ENCODE data around the gene CST2.
"Not testable (repeated sequence)": the region's sequence is repeated elsewhere in the genome, so short reads cannot be mapped to it uniquely, and the experiment has no call there.

CST2 gene

GRCh38 chr20:23823621-23824324 lies 2.8 kb downstream of the CST2 start:
- POLR2A ChIA-PET, result no interaction called here
- CTCF ChIA-PET, result no interaction called here
- no peak for DNase-seq (ENCODE audit: extremely low spot score)
- no peak for TF ChIP-seq CTBP1 (IDR thresholded peaks at IDR 0.05; ENCODE audit: borderline replicate concordance)
- TF ChIP-seq LEF1 (IDR thresholded peaks at IDR 0.05; ENCODE audit: borderline replicate concordance), result no peak

GRCh38 chr20:23823111-23823510 lies 3.4 kb downstream of the CST2 start:
- CTCF ChIA-PET, result no interaction called here

DNA sequence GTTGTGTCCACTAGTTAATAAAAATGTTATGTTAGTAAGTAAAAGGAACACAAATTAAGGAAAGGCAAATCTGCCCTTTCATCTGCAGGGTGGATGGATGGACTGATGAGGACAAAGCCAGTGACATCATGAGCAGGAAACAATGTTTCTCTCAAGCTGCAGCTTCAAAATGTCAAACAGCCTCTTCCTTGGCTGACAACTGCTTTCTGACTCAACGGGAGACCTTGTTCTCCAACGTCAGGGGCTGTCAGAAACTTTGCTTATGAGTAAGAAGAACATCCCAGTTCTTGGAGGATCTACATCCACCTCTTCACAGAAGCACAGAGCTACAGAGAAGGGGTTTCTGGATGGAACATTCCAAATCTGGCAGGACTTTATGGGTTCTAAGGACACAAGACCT lies 6.0 kb downstream of the CST2 start:
- no peak for DNase-seq (ENCODE audit: extremely low spot score)
- ChIA-PET CTCF (no interaction called here), POLR2A (no interaction called here)
- TF ChIP-seq FOXM1 (IDR thresholded peaks at IDR 0.05; ENCODE audit: borderline replicate concordance) (no peak), ARNT (IDR thresholded peaks at IDR 0.05) (no peak), SP1 (IDR thresholded peaks at IDR 0.05) (no peak), FOXA1 (IDR thresholded peaks at IDR 0.05) (no peak), PKNOX1 (IDR thresholded peaks at IDR 0.05) (no peak), ZNF384 (IDR thresholded peaks at IDR 0.05) (no peak), LEF1 (IDR thresholded peaks at IDR 0.05; ENCODE audit: borderline replicate concordance) (no peak), CTBP1 (IDR thresholded peaks at IDR 0.05; ENCODE audit: borderline replicate concordance) (no peak), NFRKB (IDR thresholded peaks at IDR 0.05) (no peak), ELF4 (IDR thresholded peaks at IDR 0.05) (no peak), FOXK2 (IDR thresholded peaks at IDR 0.05) (no peak), SUZ12 (IDR thresholded peaks at IDR 0.05) (no peak)

More at GRCh38 chr20:23823111-23823510, 3.4 kb downstream of the CST2 start:
- TF ChIP-seq ARNT (IDR thresholded peaks at IDR 0.05) (no peak), SUZ12 (IDR thresholded peaks at IDR 0.05) (no peak), L3MBTL2 (conservative IDR thresholded peaks at IDR 0.05) (no peak), PKNOX1 (IDR thresholded peaks at IDR 0.05) (no peak), FOXM1 (IDR thresholded peaks at IDR 0.05; ENCODE audit: borderline replicate concordance) (no peak), FOXK2 (IDR thresholded peaks at IDR 0.05) (no peak), ELF4 (IDR thresholded peaks at IDR 0.05) (no peak)
- POLR2A ChIA-PET, result no interaction called here
- DNase-seq (ENCODE audit: extremely low spot score), result no peak

- CTCF ChIA-PET; POLR2A ChIA-PET; DNase-seq (ENCODE audit: extremely low spot score): not testable (repeated sequence)
Measured at GRCh38 chr20:23811559-23811958, 15.0 kb downstream of the CST2 start.

GRCh38 chr20:23810349-23810748 lies 16.2 kb downstream of the CST2 start:
- CTCF ChIA-PET; POLR2A ChIA-PET; DNase-seq (ENCODE audit: extremely low spot score): not testable (repeated sequence)

DNA sequence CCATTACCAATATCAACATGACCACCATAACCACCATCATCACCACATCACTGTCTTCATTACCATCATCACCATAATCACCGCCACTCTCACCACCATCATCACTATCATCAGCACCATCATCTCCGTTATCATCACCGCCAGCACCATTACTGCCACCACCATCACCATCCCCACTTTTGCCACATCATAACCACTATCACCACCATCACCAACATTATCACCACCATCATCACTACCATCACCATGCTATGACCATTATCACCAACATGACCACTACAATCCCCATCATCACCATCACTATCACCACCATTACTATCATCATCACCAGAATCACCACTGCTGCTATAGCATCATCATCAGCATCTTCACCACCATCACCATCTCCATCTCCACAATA lies 25.7 kb downstream of the CST2 start:
- DNase-seq (ENCODE audit: extremely low spot score), result no peak
- TF ChIP-seq BHLHE40 (IDR thresholded peaks at IDR 0.05; ENCODE audit: borderline replicate concordance) (no peak), NFRKB (IDR thresholded peaks at IDR 0.05) (no peak), TARDBP (IDR thresholded peaks at IDR 0.05) (no peak), SP1 (IDR thresholded peaks at IDR 0.05) (no peak), ZNF384 (IDR thresholded peaks at IDR 0.05) (no peak), FOXA1 (IDR thresholded peaks at IDR 0.05) (no peak), ELF4 (IDR thresholded peaks at IDR 0.05) (no peak), FOXK2 (IDR thresholded peaks at IDR 0.05) (no peak), FOXM1 (IDR thresholded peaks at IDR 0.05; ENCODE audit: borderline replicate concordance) (no peak), HDGF (IDR thresholded peaks at IDR 0.05; ENCODE audit: borderline replicate concordance) (no peak)
- POLR2A ChIA-PET, result no interaction called here
- CTCF ChIA-PET, result no interaction called here

DNA sequence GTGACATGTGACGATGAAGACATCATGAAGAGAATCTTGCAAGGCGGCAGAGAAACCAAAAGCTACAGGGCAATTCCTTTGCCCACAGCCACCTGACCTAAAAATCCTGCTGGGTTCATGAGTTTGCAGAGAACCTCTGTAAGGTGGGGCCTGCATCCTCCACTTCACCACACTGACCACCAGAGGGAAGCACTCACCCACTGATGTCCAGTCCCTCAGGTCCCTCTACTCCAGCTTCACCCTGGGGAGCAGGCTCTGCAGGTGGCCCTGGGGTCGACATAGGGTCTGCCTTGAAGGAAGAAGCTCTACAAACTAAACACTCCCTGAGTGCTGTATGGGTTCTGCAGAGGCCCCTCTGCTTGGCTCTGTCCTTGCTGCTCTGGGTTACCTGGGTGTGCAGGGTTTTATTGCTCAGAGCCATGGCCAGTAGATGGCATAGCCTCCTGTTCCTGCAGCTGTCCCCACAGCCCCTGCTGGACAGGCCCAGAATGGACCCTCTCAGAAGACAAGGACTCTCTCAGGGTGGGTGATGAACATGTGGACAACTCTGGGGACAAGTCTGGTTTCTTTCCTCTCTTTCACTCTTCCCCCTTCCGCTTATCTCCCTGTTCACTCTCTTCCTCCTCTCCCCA lies 27.2 kb downstream of the CST2 start:
- POLR2A ChIA-PET; CTCF ChIA-PET; DNase-seq (ENCODE audit: extremely low spot score): not testable (repeated sequence)

DNA sequence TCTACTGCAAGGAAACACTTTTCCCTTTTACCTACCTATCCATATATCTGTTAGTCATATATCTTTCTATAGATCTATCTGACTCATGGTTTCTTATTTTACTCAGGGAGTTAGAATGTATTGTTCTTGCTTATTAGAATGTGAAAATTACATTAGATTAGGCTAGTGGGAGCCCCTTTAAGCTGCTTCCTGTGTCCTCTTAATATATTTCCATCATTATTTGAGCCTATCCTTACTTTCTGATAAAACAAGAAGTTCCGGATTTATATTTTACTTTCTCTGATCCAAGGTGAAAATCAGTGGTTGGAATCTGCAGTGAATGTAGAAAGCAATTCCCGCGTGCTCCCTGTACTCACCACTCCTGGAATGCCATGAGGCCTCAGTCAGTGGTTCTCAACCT lies 31.0 kb downstream of the CST2 start:
- POLR2A ChIA-PET, result no interaction called here
- CTCF ChIA-PET, result no interaction called here
- no peak for DNase-seq (ENCODE audit: extremely low spot score)

DNA sequence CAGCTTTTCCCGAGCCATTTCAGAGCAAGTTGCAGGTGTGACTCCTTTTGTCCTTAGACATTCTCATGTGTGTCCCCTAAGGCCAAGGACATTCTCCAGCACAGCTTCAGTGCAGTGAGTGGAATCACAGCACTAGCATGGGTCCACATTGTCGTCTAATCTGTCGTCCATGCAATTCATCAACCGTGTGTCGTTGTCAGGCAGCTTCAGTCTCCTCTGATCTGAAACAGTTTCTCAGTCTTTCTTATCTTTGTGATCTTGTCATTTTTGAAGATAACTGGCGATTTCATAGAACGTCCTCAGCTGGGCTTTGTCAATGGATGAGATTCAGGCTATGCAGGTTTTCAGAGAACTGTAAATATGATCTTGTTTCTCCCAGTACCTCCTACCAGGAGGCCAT lies 31.7 kb downstream of the CST2 start:
- no peak for DNase-seq (ENCODE audit: extremely low spot score)
- ChIA-PET CTCF (no interaction called here), POLR2A (no interaction called here)
- TF ChIP-seq ZNF384 (IDR thresholded peaks at IDR 0.05) (no peak), CTBP1 (IDR thresholded peaks at IDR 0.05; ENCODE audit: borderline replicate concordance) (no peak), PKNOX1 (IDR thresholded peaks at IDR 0.05) (no peak), BHLHE40 (IDR thresholded peaks at IDR 0.05; ENCODE audit: borderline replicate concordance) (no peak), FOXM1 (IDR thresholded peaks at IDR 0.05; ENCODE audit: borderline replicate concordance) (no peak), ELF4 (IDR thresholded peaks at IDR 0.05) (no peak), NFRKB (IDR thresholded peaks at IDR 0.05) (no peak), ARNT (IDR thresholded peaks at IDR 0.05) (no peak), LEF1 (IDR thresholded peaks at IDR 0.05; ENCODE audit: borderline replicate concordance) (no peak), FOXK2 (IDR thresholded peaks at IDR 0.05) (no peak), L3MBTL2 (conservative IDR thresholded peaks at IDR 0.05) (no peak), FOXA1 (IDR thresholded peaks at IDR 0.05) (no peak), SUZ12 (IDR thresholded peaks at IDR 0.05) (no peak), SP1 (IDR thresholded peaks at IDR 0.05) (no peak), TARDBP (IDR thresholded peaks at IDR 0.05) (no peak), HDGF (IDR thresholded peaks at IDR 0.05; ENCODE audit: borderline replicate concordance) (no peak)

More for the DNA sequence above, 31.0 kb downstream of the CST2 start:
- TF ChIP-seq SP1 (IDR thresholded peaks at IDR 0.05) (no peak), LEF1 (IDR thresholded peaks at IDR 0.05; ENCODE audit: borderline replicate concordance) (no peak), NFRKB (IDR thresholded peaks at IDR 0.05) (no peak)

All from HEK293T (cell line).